OCI-LY1 (cell line): Measurements from ENCODE around the gene TECR.

Experiments
- H2AFZ ChIP-seq: fragments of 200-600 bp; sonication (generic), shearing (Covaris generic); 2 replicates; pipeline ENCODE4 v1.6.0; 2014; ENCODE audit warnings: antibody characterized with exemption, mild to moderate bottlenecking, low read length
- H3F3A ChIP-seq: fragments of 200-600 bp; sonication (generic), shearing (Covaris generic); 2 replicates; pipeline ENCODE4 v1.6.0; 2014; ENCODE audit warnings: mild to moderate bottlenecking, antibody characterized with exemption, low read length, moderate library complexity; ENCODE audit not compliant: insufficient read depth
- H3K27ac ChIP-seq: fragments of 200-600 bp; sonication (generic); 2 replicates; pipeline ENCODE4 v1.5.1; 2014; ENCODE audit warnings: low read length, mixed run types, mild to moderate bottlenecking, low read depth; ENCODE audit not compliant: poor library complexity, severe bottlenecking
- H3K27me3 ChIP-seq: fragments of 200-600 bp; sonication (generic); 2 replicates; pipeline ENCODE4 v1.6.0; 2014; ENCODE audit warnings: antibody characterized with exemption, mild to moderate bottlenecking, low read length, moderate library complexity; ENCODE audit not compliant: insufficient read depth
- H3K36me3 ChIP-seq: fragments of 200-600 bp; sonication (generic); 2 replicates; pipeline ENCODE4 v1.6.1; 2014; ENCODE audit warnings: mild to moderate bottlenecking, antibody characterized with exemption, low read length, moderate library complexity, mixed read lengths; ENCODE audit not compliant: insufficient read depth
- H3K4me1 ChIP-seq: fragments of 200-600 bp; sonication (generic); 2 replicates; pipeline ENCODE4 v1.5.1; 2014; ENCODE audit warnings: mild to moderate bottlenecking, low read length, moderate library complexity; ENCODE audit not compliant: insufficient read depth, severe bottlenecking
- H3K4me2 ChIP-seq: fragments of 200-600 bp; sonication (generic), shearing (Covaris generic); 2 replicates; pipeline ENCODE4 v1.6.1; 2014; ENCODE audit warnings: low read length
- H3K4me3 ChIP-seq: fragments of 200-600 bp; sonication (generic); 2 replicates; pipeline ENCODE4 v1.5.1; 2014; ENCODE audit warnings: low read length, low read depth, mild to moderate bottlenecking, mixed read lengths; ENCODE audit not compliant: poor library complexity, severe bottlenecking
- H3K79me2 ChIP-seq: fragments of 200-600 bp; shearing (Covaris generic); 2 replicates; pipeline ENCODE4 v1.6.1; 2016; ENCODE audit warnings: mixed run types, low read length, mixed read lengths; ENCODE audit not compliant: insufficient read depth
- H3K9ac ChIP-seq: fragments of 200-600 bp; sonication (generic), shearing (Covaris generic); 2 replicates; pipeline ENCODE4 v1.6.1; 2014; ENCODE audit warnings: mild to moderate bottlenecking, low read length, mixed read lengths
- H3K9me2 ChIP-seq: fragments of 200-600 bp; sonication (generic), shearing (Covaris generic); 2 replicates; pipeline ENCODE4 v1.6.1; 2014; ENCODE audit warnings: low read depth, mild to moderate bottlenecking, low read length, mixed read lengths
- H3K9me3 ChIP-seq: fragments of 200-600 bp; shearing (Covaris generic); 2 replicates; pipeline ENCODE4 v1.6.1; 2014; ENCODE audit warnings: low read length, mixed read lengths
- H4K20me1 ChIP-seq: fragments of 200-600 bp; sonication (generic), shearing (Covaris generic); 2 replicates; pipeline ENCODE4 v1.6.0; 2016; ENCODE audit warnings: mild to moderate bottlenecking, low read length; ENCODE audit not compliant: insufficient read depth
- CTCF ChIP-seq: fragments of 200-600 bp; sonication (generic), shearing (Covaris generic); IDR thresholded peaks from 2 replicates; pipeline ENCODE4 v1.5.1; 2017; ENCODE audit warnings: mild to moderate bottlenecking, antibody characterized with exemption, low read length, moderate library complexity, mixed read lengths
- EZH2 ChIP-seq: fragments of 200-600 bp; sonication (generic), shearing (Covaris generic); IDR thresholded peaks from 2 replicates; pipeline ENCODE4 v1.8.0; 2017; ENCODE audit warnings: borderline replicate concordance, mixed run types, mild to moderate bottlenecking, antibody characterized with exemption, low read length, moderate library complexity, mixed read lengths

Gene TECR

GRCh38 chr19:14576363-14576762 is 47.0 kb downstream of the TECR start:
- H3F3A ChIP-seq, result no peaks in the 10 kb centered on the region
- peaks cover 42% of the 10 kb centered on the region for H3K4me1 ChIP-seq
- TF ChIP-seq CTCF (no peak), EZH2 (no peak)
- H2AFZ ChIP-seq, result no peak overlapping the region
- no peaks in the 10 kb centered on the region for H3K36me3 ChIP-seq
- no peak overlapping the region for H3K4me2 ChIP-seq
- no peak overlapping the region for H3K9ac ChIP-seq
- no peak overlapping the region for H3K4me3 ChIP-seq
- H3K79me2 ChIP-seq, result peaks cover 3% of the 10 kb centered on the region
- H3K9me2 ChIP-seq, result no peaks in the 10 kb centered on the region
- no peak overlapping the region for H3K27ac ChIP-seq
- H3K27me3 ChIP-seq, result no peaks in the 10 kb centered on the region
- no peaks in the 10 kb centered on the region for H3K9me3 ChIP-seq
- H4K20me1 ChIP-seq, result no peaks in the 10 kb centered on the region

GRCh38 chr19:14577264-14577663 is 47.9 kb downstream of the TECR start:
- Histone ChIP-seq H3K79me2 (no peaks in the 10 kb centered on the region), H3K27ac (peak overlapping the region; percentile 76), H3K9me2 (no peaks in the 10 kb centered on the region), H3K9ac (no peak overlapping the region), H3K9me3 (no peaks in the 10 kb centered on the region), H3K27me3 (no peaks in the 10 kb centered on the region), H3K4me1 (peaks cover 43% of the 10 kb centered on the region), H3K36me3 (no peaks in the 10 kb centered on the region), H4K20me1 (no peaks in the 10 kb centered on the region), H3K4me3 (no peak overlapping the region), H3F3A (no peaks in the 10 kb centered on the region), H2AFZ (no peak overlapping the region), H3K4me2 (no peak overlapping the region)
- no peak for TF ChIP-seq CTCF

GRCh38 chr19:14577885-14578427 is 48.6 kb downstream of the TECR start:
- Histone ChIP-seq H2AFZ (no peak overlapping the region), H3K9ac (no peak overlapping the region), H3K36me3 (no peaks in the 10 kb centered on the region), H3K4me2 (no peak overlapping the region), H3K9me3 (no peaks in the 10 kb centered on the region), H3K9me2 (no peaks in the 10 kb centered on the region), H3K4me3 (no peak overlapping the region), H3K79me2 (no peaks in the 10 kb centered on the region), H4K20me1 (no peaks in the 10 kb centered on the region), H3K27me3 (no peaks in the 10 kb centered on the region), H3K4me1 (peaks cover 41% of the 10 kb centered on the region), H3F3A (no peaks in the 10 kb centered on the region), H3K27ac (peak overlapping the region; percentile 76)
- TF ChIP-seq CTCF, result no peak
- no peak for TF ChIP-seq EZH2
